Lower leg skin (tissue), 3 donors: Measurements from ENCODE around the gene RYR2.

Experiments
- POLR2A ChIP-seq, 2 donors: fragments of 450-650 bp; IDR thresholded peaks; one replicate each; pipeline ENCODE4 v1.6.1; 2016 to 2017; ENCODE audit warnings: antibody characterized with exemption in 2 of 2, mild to moderate bottlenecking in 1 of 2, moderate library complexity in 1 of 2
- TF ChIP-seq, protein P1 (sequence below), 3 donors: fragments of 450-650 bp; IDR thresholded peaks; one replicate each; pipeline ENCODE4 v1.5.1; 2016; ENCODE audit warnings: antibody characterized with exemption in 3 of 3, mild to moderate bottlenecking in 3 of 3, moderate library complexity in 2 of 3

DNA sequence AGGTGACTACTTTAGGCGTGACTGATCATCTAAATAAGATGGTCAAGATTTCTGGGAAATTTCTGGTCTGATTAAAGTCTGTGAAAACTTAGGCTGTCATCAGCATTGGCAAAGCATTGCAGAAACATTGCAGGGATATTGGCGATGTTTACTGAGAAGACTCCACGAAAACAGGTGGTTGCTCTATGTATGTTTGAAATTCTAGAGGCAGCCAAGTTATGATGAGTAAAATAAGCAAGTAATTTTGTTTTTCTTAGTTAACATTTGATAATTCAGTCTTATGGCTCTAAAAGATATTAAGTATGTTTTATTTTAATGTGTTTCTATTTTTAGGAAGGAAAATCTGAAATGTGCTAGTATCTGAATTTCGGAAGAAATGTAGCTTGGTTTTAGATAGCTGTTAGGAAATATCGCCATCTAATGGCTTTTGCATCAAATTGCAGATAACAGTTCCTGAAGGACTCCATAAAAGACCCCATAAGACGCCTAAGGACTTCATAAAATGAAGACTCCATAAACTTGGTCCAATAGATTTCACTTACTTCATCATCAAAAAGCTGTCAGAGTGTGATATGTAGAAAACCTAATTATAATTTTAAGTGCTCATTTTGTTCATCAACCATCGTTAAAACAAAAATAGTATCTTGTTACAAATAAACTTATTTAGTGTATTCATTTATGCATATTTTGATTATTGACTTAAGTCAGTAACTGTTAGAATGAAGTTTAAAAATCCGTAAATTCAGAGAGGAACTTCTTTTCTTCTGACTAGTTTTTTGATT is 344.6 kb downstream of the RYR2 start:
- TF ChIP-seq, protein P1, sequence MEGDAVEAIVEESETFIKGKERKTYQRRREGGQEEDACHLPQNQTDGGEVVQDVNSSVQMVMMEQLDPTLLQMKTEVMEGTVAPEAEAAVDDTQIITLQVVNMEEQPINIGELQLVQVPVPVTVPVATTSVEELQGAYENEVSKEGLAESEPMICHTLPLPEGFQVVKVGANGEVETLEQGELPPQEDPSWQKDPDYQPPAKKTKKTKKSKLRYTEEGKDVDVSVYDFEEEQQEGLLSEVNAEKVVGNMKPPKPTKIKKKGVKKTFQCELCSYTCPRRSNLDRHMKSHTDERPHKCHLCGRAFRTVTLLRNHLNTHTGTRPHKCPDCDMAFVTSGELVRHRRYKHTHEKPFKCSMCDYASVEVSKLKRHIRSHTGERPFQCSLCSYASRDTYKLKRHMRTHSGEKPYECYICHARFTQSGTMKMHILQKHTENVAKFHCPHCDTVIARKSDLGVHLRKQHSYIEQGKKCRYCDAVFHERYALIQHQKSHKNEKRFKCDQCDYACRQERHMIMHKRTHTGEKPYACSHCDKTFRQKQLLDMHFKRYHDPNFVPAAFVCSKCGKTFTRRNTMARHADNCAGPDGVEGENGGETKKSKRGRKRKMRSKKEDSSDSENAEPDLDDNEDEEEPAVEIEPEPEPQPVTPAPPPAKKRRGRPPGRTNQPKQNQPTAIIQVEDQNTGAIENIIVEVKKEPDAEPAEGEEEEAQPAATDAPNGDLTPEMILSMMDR (IDR thresholded peaks at IDR 0.05) = no peak
- no peak for TF ChIP-seq POLR2A (IDR thresholded peaks at IDR 0.05)
